Measurements from ENCODE around the gene CNTN4. TPM values are rescaled to one million over a fixed set of nuclear protein-coding genes. Genes with fewer than 3 reads are reported as not detected.

CNTN4 gene
- total and polyA plus RNA-seq, 2 of the 8 experiments (the other 6 are each of a cell fraction or from before 2014, with no cell fraction given) = 0.41 to 2.2 TPM

DNA sequence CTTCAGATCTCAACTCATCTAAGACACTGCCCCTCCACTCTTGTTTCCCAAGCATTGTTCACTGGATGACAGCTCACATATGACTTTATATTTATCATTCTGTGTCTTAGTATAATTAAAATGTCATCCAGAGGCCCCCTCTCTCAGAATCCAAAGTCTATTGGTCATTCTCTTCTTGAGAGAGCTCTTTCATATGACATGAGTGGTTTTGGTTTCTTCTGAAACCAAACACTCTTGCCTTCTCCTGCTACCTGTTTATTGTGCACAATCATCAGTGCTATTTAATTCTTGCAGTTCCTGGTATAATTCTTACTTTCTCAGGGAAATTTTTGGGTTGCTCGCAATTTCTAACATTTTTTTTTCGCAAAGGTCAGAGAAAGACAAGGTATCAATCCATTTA lies 762.0 kb downstream of the CNTN4 start (continued):
- TF ChIP-seq, protein P1, sequence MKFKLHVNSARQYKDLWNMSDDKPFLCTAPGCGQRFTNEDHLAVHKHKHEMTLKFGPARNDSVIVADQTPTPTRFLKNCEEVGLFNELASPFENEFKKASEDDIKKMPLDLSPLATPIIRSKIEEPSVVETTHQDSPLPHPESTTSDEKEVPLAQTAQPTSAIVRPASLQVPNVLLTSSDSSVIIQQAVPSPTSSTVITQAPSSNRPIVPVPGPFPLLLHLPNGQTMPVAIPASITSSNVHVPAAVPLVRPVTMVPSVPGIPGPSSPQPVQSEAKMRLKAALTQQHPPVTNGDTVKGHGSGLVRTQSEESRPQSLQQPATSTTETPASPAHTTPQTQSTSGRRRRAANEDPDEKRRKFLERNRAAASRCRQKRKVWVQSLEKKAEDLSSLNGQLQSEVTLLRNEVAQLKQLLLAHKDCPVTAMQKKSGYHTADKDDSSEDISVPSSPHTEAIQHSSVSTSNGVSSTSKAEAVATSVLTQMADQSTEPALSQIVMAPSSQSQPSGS (IDR thresholded peaks at IDR 0.05; ENCODE audit: low read length) = no peak
